Activated CD4-positive, alpha-beta T cell treated with anti-CD3 and anti-CD28 coated beads for 48 hours (primary cell): ENCODE results near the gene VIM.

ENCODE experiments used
- DNase-seq: peaks from one replicate; pipeline ENCODE4 v3.0.0-alpha.2; 2020

Gene VIM

GRCh38 chr10:17210361-17210760, 17.7 kb upstream of the VIM start:
- no peak for DNase-seq

GRCh38 chr10:17212802-17213221, 15.2 kb upstream of the VIM start:
- DNase-seq: no peak

- no peak for DNase-seq
Measured at GRCh38 chr10:17213646-17214349, 14.2 kb upstream of the VIM start.

GRCh38 chr10:17214526-17214925, 13.5 kb upstream of the VIM start:
- no peak for DNase-seq

GRCh38 chr10:17214971-17215781, 12.9 kb upstream of the VIM start:
- no peak for DNase-seq

GRCh38 chr10:17215782-17216122, 12.3 kb upstream of the VIM start:
- no peak for DNase-seq

GRCh38 chr10:17216217-17216900, 11.7 kb upstream of the VIM start:
- DNase-seq: peak; percentile 28

- no peak for DNase-seq
Measured at GRCh38 chr10:17216901-17217395, 11.1 kb upstream of the VIM start.

- DNase-seq: no peak
Measured at GRCh38 chr10:17217631-17218232, 10.3 kb upstream of the VIM start.

GRCh38 chr10:17219024-17219423, 9.0 kb upstream of the VIM start:
- no peak for DNase-seq

- no peak for DNase-seq
Measured at GRCh38 chr10:17220652-17221100, 7.4 kb upstream of the VIM start.

GRCh38 chr10:17222329-17222728, 5.7 kb upstream of the VIM start:
- DNase-seq: no peak

GRCh38 chr10:17225808-17226207, 2.2 kb upstream of the VIM start:
- no peak for DNase-seq

- DNase-seq: no peak
Measured at GRCh38 chr10:17226891-17227303, 1.1 kb upstream of the VIM start.

GRCh38 chr10:17227367-17228090, 512 bp upstream of the VIM start:
- peak; percentile 26 for DNase-seq

GRCh38 chr10:17229016-17229716, 1.1 kb downstream of the VIM start:
- DNase-seq: peak; percentile 68

- no peak for DNase-seq
Measured at GRCh38 chr10:17229717-17229966, 1.6 kb downstream of the VIM start.

GRCh38 chr10:17229967-17230682, 2.1 kb downstream of the VIM start:
- peak; percentile 93 for DNase-seq

- no peak for DNase-seq
Measured at GRCh38 chr10:17231788-17232187, 3.7 kb downstream of the VIM start.

GRCh38 chr10:17232276-17232960, 4.4 kb downstream of the VIM start:
- no peak for DNase-seq
